ENCODE results near the gene FARS2.
A peak's percentile ranks its signal among the peaks of the same experiment; 100 is the strongest.

Gene FARS2

DNA sequence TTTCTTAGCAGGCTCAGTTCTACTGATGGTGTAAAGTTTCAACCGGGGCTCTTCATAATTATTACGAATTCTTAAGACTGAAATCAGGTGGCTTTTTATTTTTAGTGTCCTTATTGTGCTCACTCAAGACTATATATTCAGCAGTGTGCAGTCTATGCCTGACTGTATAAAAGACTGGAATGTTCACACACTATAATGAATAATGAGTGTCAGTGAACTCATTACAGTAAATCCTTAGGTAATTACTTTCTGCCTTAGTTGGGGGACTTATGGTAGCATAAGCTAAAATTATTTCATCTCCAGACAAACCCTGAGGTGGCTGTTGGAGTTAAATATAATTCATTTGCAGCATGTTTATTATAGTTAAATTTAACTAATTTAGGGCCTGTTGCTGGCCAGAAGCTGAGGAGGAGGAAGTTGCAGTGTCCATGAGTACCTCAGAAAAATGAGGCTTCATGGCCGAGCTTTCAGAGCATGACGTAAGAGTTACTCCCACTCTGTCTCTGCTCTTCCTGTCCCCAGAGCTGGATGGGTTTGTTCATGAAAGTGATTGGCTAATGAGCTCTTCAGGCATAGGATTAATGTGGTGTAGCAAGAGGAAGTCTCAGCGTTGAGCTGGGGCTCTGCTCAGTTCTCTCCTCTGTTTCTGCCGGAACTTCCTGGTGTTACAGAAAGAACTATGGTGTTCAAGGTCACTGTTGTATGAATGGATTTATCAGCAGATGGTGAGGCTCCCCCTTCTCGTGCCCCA lies 409.7 kb downstream of the FARS2 start:
- H3K4me3 Mint-ChIP-seq = peak overlapping the region; percentile 43
- peaks cover 51% of the 10 kb centered on the region for H3K4me1 Mint-ChIP-seq
- H3K9me3 Mint-ChIP-seq = no peaks in the 10 kb centered on the region
- no peaks in the 10 kb centered on the region for H3K36me3 Mint-ChIP-seq (ENCODE audit: low read depth)
- H3K27ac Mint-ChIP-seq = peak overlapping the region; percentile 80
- TF ChIP-seq, protein P1, sequence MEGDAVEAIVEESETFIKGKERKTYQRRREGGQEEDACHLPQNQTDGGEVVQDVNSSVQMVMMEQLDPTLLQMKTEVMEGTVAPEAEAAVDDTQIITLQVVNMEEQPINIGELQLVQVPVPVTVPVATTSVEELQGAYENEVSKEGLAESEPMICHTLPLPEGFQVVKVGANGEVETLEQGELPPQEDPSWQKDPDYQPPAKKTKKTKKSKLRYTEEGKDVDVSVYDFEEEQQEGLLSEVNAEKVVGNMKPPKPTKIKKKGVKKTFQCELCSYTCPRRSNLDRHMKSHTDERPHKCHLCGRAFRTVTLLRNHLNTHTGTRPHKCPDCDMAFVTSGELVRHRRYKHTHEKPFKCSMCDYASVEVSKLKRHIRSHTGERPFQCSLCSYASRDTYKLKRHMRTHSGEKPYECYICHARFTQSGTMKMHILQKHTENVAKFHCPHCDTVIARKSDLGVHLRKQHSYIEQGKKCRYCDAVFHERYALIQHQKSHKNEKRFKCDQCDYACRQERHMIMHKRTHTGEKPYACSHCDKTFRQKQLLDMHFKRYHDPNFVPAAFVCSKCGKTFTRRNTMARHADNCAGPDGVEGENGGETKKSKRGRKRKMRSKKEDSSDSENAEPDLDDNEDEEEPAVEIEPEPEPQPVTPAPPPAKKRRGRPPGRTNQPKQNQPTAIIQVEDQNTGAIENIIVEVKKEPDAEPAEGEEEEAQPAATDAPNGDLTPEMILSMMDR (IDR thresholded peaks at IDR 0.05) = no peak
- DNase-seq = no peak
- peaks cover 13% of the 10 kb centered on the region for H3K27me3 Mint-ChIP-seq (ENCODE audit: low read depth, poor library complexity)

DNA sequence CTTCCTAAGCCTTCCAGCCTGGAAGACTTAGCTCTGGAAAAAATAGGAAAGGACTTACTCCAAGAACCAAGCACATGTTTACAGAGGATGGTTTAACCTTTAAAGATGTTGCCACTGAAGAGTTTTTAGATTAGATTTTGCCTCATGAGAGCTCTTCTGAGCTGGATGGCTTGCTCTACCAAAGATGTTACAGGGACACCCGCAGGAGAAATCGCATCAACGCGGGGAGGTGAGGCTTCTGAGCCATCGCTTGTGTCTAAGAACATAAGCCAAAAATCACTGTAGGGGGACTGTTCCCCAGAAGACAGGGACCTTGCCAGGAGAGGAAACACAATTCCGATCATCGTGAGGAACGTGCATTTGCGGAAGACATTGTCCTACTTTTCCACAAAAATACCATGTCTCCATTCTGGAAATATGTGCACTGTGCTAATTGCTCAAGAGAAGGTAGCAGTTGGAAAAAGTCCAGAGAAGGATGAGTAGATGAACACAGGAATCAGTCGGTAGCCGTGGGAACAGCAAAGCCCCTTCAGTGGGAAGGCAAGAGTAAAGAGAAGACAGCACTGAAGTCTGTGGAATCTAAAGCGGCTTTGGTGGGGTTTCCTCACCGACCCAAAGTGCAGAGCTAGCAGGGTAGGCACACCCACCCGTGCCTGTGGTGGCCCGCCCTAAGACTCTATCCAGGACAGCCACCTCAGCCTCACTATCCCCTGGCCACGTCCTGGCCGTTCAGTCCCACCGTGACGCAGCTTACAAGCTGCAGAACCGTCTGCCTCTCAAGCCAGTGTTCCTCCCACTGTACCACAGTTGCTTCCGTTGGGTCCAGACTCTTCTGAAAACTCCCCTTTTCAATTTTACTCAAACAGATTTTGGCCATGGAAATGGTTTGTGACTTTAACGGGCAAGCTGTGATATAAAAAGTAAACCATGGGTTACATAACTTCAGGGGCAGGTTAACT lies 410.6 kb downstream of the FARS2 start:
- Mint-ChIP-seq H3K4me1 (peaks cover 54% of the 10 kb centered on the region), H3K36me3 (ENCODE audit: low read depth) (no peaks in the 10 kb centered on the region), H3K9me3 (no peaks in the 10 kb centered on the region), H3K27ac (peak overlapping the region; percentile 80), H3K27me3 (ENCODE audit: low read depth, poor library complexity) (peaks cover 13% of the 10 kb centered on the region), H3K4me3 (peak overlapping the region; percentile 43)
- TF ChIP-seq, protein P1 (IDR thresholded peaks at IDR 0.05) = no peak
- no peak for DNase-seq

DNA sequence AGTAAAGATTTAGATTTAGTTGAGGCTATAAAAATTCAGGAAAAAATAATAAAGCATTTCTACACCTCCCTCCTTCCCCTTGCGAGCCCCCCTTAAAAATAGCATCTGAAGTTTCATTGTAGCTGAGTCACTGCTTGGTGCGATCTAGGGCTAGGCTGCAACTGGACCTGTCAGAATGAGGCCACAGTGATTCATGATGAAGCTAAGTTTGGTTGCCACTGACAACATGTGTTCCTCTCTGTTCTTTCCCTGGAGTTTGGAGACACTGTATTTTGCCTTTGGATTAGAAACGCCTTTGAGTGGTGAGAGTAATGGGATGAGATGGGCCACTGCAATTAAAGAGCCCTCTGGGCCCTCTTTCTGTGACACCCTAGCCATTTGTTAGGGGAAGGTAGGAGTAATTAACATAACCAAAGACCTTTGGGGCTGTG lies 411.3 kb downstream of the FARS2 start:
- Mint-ChIP-seq H3K27ac (peak overlapping the region; percentile 9), H3K27me3 (ENCODE audit: low read depth, poor library complexity) (peaks cover 13% of the 10 kb centered on the region), H3K4me3 (peak overlapping the region; percentile 31), H3K36me3 (ENCODE audit: low read depth) (no peaks in the 10 kb centered on the region), H3K9me3 (no peaks in the 10 kb centered on the region), H3K4me1 (peaks cover 61% of the 10 kb centered on the region)
- TF ChIP-seq, protein P1 (IDR thresholded peaks at IDR 0.05) = no peak
- DNase-seq = no peak

DNA sequence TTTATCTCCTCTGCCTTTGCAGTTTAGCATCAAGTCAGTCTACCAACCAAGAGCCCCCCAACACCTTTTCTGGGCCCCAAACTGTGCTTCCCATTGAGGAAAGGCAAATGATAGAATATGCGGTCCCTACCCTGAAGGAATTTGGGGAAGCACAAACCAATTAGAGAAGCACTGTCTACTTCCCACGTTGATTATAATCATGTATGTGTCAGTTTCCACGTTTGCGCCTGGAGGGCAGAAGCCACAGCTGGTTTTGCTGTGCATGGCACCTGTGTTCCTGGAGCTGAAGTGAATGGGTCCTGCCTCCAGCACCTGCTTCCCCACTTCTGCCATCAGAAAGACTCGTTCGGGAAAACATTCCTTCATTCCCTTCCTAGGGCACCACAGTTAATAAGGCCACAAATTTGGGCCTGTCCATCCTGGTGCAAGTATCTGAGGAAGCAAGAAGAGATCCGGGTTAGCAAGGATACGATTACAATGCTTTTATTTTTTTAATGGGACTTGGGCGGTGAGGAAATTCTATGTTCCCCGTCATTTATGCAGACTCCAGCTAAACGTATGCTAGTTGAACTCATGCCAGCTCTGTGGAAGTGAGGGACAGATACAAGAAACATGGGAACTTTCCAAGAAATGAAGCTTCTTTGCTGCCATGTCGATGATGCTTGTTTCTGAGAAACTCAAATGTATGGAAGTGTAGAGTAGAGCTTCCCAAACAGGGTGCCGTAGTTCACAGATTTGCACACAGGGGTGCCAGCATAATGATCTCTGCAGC lies 411.9 kb downstream of the FARS2 start:
- no peak for DNase-seq
- Mint-ChIP-seq H3K4me3 (no peak overlapping the region), H3K27ac (no peak overlapping the region), H3K27me3 (ENCODE audit: low read depth, poor library complexity) (peaks cover 13% of the 10 kb centered on the region), H3K9me3 (no peaks in the 10 kb centered on the region), H3K36me3 (ENCODE audit: low read depth) (no peaks in the 10 kb centered on the region), H3K4me1 (peaks cover 67% of the 10 kb centered on the region)
- TF ChIP-seq, protein P1 (IDR thresholded peaks at IDR 0.05) = no peak

DNA sequence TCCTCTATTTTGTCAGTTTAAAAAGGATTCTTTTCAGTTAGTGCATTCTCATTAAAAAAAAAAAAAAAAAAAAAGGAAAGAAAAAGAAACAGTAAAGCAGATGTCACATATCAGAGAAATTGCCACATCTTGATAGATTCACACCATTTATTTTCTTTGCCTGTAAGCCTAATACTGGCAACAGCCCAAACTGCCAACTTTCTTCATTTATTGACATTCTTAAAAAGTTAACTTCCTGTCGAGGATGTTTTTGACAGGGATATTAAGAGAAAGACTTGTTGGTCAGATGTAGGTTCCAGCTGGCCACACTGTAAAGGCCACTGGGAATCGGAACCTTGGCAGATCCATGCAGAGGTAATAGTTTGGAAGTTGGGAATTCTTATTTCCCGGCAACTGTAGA lies 412.8 kb downstream of the FARS2 start:
- H3K9me3 Mint-ChIP-seq = no peaks in the 10 kb centered on the region
- H3K4me1 Mint-ChIP-seq = peaks cover 76% of the 10 kb centered on the region
- no peak overlapping the region for H3K27ac Mint-ChIP-seq
- TF ChIP-seq, protein P1 (IDR thresholded peaks at IDR 0.05) = no peak
- DNase-seq = no peak
- no peak overlapping the region for H3K4me3 Mint-ChIP-seq
- H3K27me3 Mint-ChIP-seq (ENCODE audit: low read depth, poor library complexity) = peaks cover 13% of the 10 kb centered on the region
- no peaks in the 10 kb centered on the region for H3K36me3 Mint-ChIP-seq (ENCODE audit: low read depth)
